K562 (cell line): Measurements from ENCODE around the gene SLC44A1. TPM values are rescaled to one million over a fixed set of nuclear protein-coding genes. Genes with fewer than 3 reads are reported as not detected.

Experiments
- ATAC-seq: fragments of 200-7000 bp; cut with Tn5 transposase; 3 replicates; pipeline ENCODE4 v1.9.1; 2020; ENCODE audit warnings: moderate library complexity
- BruUV-seq: library from RNA; stranded (reverse); fragments of 400-500 nt; replicated peaks from 2 replicates; lab custom pipeline; 2021; lab: Mats Ljungman, UMichigan
- CTCF ChIA-PET: fragments of 300-600 bp; formaldehyde crosslinking; extraction: SDS; loops from one replicate; lab custom pipeline; 2021; ENCODE audit warnings: low intra/inter-chr PET ratio; lab: Yijun Ruan, JAX
- POLR2A ChIA-PET: fragments of 300-600, 350-650 bp; sonication (Branson Sonifier 250); formaldehyde crosslinking; extraction: SDS; loops from one replicate; lab custom pipeline; 2021; ENCODE audit warnings: antibody characterized with exemption, inconsistent platforms; lab: Yijun Ruan, JAX
- DNase-seq, 4 experiments: peaks; one replicate each; pipeline versions ENCODE4 v3.0.0 to v3.0.0-alpha.2; 2011 to 2018; ENCODE audit warnings: low spot score in 3 of 4, mixed read lengths in 3 of 4; ENCODE audit errors: extremely low read depth in 1 of 4
- FAIRE-seq: peaks from 2 replicates; lab custom pipeline; 2011; peaks lifted over from hg19 to GRCh38; lab: Jason Lieb, UNC
- H2AFZ ChIP-seq: 2 replicates; pipeline ENCODE4 v1.6.0; 2011; ENCODE audit warnings: low read depth, low read length, control low read depth, inconsistent platforms
- H3K27ac ChIP-seq: fragments of 200-600 bp; 3 replicates; pipeline ENCODE4 v1.8.0; 2011; ENCODE audit warnings: low read depth, mild to moderate bottlenecking, control low read depth, inconsistent platforms, low read length, moderate library complexity, mixed read lengths; ENCODE audit errors: extremely low read depth
- H3K27me3 ChIP-seq, 2 experiments: fragments of 300-600 bp in 1 of 2; 2 replicates in 1 of 2; 3 replicates in 1 of 2; pipeline versions ENCODE4 v1.6.0 to v1.8.0; 2011; ENCODE audit warnings: inconsistent platforms in 2 of 2, low read length in 2 of 2, mild to moderate bottlenecking in 1 of 2, mixed read lengths in 1 of 2, moderate library complexity in 1 of 2; ENCODE audit not compliant: control insufficient read depth in 2 of 2, insufficient read depth in 2 of 2
- H3K36me3 ChIP-seq: fragments of 300-600 bp; 3 replicates; pipeline ENCODE4 v1.8.0; 2011; ENCODE audit warnings: mild to moderate bottlenecking, low read length, inconsistent platforms; ENCODE audit not compliant: control insufficient read depth, insufficient read depth
- H3K4me1 ChIP-seq, 2 experiments: fragments of 200-600 bp in 1 of 2; replicated peaks in 1 of 2; 2 replicates in 1 of 2; 3 replicates in 1 of 2; pipeline versions ENCODE4 v1.5.1 to v1.8.0; 2011; ENCODE audit warnings: inconsistent platforms in 2 of 2, low read length in 2 of 2, mild to moderate bottlenecking in 1 of 2, mixed read lengths in 1 of 2, moderate library complexity in 1 of 2; ENCODE audit not compliant: control insufficient read depth in 2 of 2, insufficient read depth in 2 of 2
- H3K4me2 ChIP-seq: 2 replicates; pipeline ENCODE4 v1.6.1; 2011; ENCODE audit warnings: low read length, control low read depth, inconsistent platforms, mixed read lengths; ENCODE audit not compliant: insufficient read depth
- H3K4me3 ChIP-seq: fragments of 200-600 bp; sonication (generic), shearing (Covaris generic); 2 replicates; pipeline ENCODE4 v1.5.1; 2016; ENCODE audit warnings: control low read depth, inconsistent platforms
- H3K79me2 ChIP-seq: fragments of 200-600 bp; 3 replicates; pipeline ENCODE4 v1.8.0; 2011; ENCODE audit warnings: low read length, inconsistent platforms; ENCODE audit not compliant: control insufficient read depth, insufficient read depth
- H3K9ac ChIP-seq, 2 experiments: 2 replicates each; pipeline versions ENCODE4 v1.6.0 to v1.6.1; 2011; ENCODE audit warnings: low read depth in 2 of 2, low read length in 2 of 2, control low read depth in 1 of 2, inconsistent platforms in 1 of 2, mild to moderate bottlenecking in 1 of 2, mixed read lengths in 1 of 2; ENCODE audit not compliant: insufficient read depth in 1 of 2
- H3K9me1 ChIP-seq: one replicate; pipeline ENCODE4 v1.6.0; 2011; ENCODE audit warnings: inconsistent platforms, mild to moderate bottlenecking, low read length, moderate library complexity; ENCODE audit not compliant: control insufficient read depth, insufficient read depth
- H3K9me3 ChIP-seq: replicated peaks from 2 replicates; pipeline ENCODE4 v1.5.1; 2011; ENCODE audit warnings: low read depth, low read length, inconsistent platforms; ENCODE audit not compliant: control insufficient read depth, insufficient read depth
- H4K20me1 ChIP-seq: replicated peaks from 2 replicates; pipeline ENCODE4 v1.6.1; 2011; ENCODE audit warnings: low read length, inconsistent platforms, mixed read lengths; ENCODE audit not compliant: control insufficient read depth, insufficient read depth
- CHCHD3 ChIP-seq: fragments of 250-450 bp; sonication (Bioruptor Pico); IDR thresholded peaks from 2 replicates; pipeline ENCODE4 v2.1.2; 2022; ENCODE audit warnings: mild to moderate bottlenecking
- CREB1 ChIP-seq, 2 experiments: sonication (generic) in 1 of 2; formaldehyde crosslinking in 1 of 2; IDR thresholded peaks; 2 replicates each; pipeline versions ENCODE4 v1.6.1 to v1.8.0; 2012 to 2022; ENCODE audit warnings: inconsistent platforms in 1 of 2, mild to moderate bottlenecking in 1 of 2, missing genetic modification reagents in 1 of 2, moderate library complexity in 1 of 2
- ERF ChIP-seq: fragments of 450-650 bp; formaldehyde crosslinking; IDR thresholded peaks from 2 replicates; pipeline ENCODE4 v1.4.0; 2020; ENCODE audit warnings: mild to moderate bottlenecking, mixed read lengths
- JUNB ChIP-seq: fragments of 450-650 bp; formaldehyde crosslinking; conservative IDR thresholded peaks from 2 replicates; pipeline ENCODE4 v1.4.0; 2020; ENCODE audit warnings: mild to moderate bottlenecking
- KLF6 ChIP-seq: fragments of 250-450 bp; sonication (Bioruptor Pico); IDR thresholded peaks from 2 replicates; pipeline ENCODE4 v1.4.0; 2020; ENCODE audit warnings: mild to moderate bottlenecking, moderate library complexity, borderline replicate concordance
- PPARD ChIP-seq: fragments of 250-450 bp; sonication (Bioruptor Pico); IDR thresholded peaks from 2 replicates; pipeline ENCODE4 v1.8.0; 2022; ENCODE audit warnings: inconsistent platforms, mild to moderate bottlenecking, moderate library complexity
- TAF9B ChIP-seq: fragments of 450-650 bp; IDR thresholded peaks from 2 replicates; pipeline ENCODE4 v1.6.1; 2018; ENCODE audit warnings: mild to moderate bottlenecking; ENCODE audit not compliant: partially characterized antibody
- THRAP3 ChIP-seq: fragments of 450-650 bp; IDR thresholded peaks from 2 replicates; pipeline ENCODE4 v1.6.1; 2016; ENCODE audit warnings: mild to moderate bottlenecking, inconsistent platforms, borderline replicate concordance
- TSC22D4 ChIP-seq: fragments of 450-650 bp; IDR thresholded peaks from 2 replicates; pipeline ENCODE4 v1.6.1; 2016; ENCODE audit warnings: missing genetic modification characterization, missing biosample characterization, control low read depth
- WGBS: fragments of 100-300 bp; shearing (Covaris generic); methylation state at CpG from one replicate; pipeline ENCODE4 v1.1.6; 2016; ENCODE audit warnings: low coverage, mixed read lengths; ENCODE audit not compliant: insufficient coverage; ENCODE audit errors: missing lambda C conversion rate; 5-methylcytosine and 5-hydroxymethylcytosine counted together
- in situ Hi-C: fragments of 300-500 bp; cut with MboI; formaldehyde crosslinking; loops from 4 replicates; pipeline ENCODE4 v1.15.0; 2018; ENCODE audit warnings: inconsistent platforms, mixed read lengths
- intact Hi-C: fragments of 100-400 bp; cut with micrococcal nuclease; formaldehyde crosslinking; loops from 2 replicates; pipeline ENCODE4 v1.14.2; 2022
- polyA plus RNA-seq, 8 experiments: library from polyadenylated mRNA; depleted of rRNA in 4 of 8; stranded (reverse) in 5 of 8; unstranded in 3 of 8; fragments of >200 nt; fragmentation: Nextera tagmentation in 2 of 8; fragmentation: Illumina TruSeq in 1 of 8; extraction: Ambion mirVana in 2 of 8; extraction: Trizol in 1 of 8; gene quantifications; 2 replicates each; pipeline versions ENCODE4 v1.2.1 to v1.2.3, GENCODE V29; 2011 to 2014; ENCODE audit warnings: inconsistent platforms in 1 of 8, missing spikeins in 1 of 8
- total RNA-seq, 7 experiments: library from RNA; depleted of rRNA in 6 of 7; stranded (reverse); fragments of >200 nt in 6 of 7; fragmentation: Illumina TruSeq in 2 of 7; extraction: Trizol in 2 of 7; gene quantifications; 2 replicates each; pipeline versions ENCODE4 v1.2.1 to v1.2.3, GENCODE V29; 2011 to 2021; ENCODE audit warnings: low replicate concordance in 1 of 7
- TF ChIP-seq, protein P1 (sequence below): IDR thresholded peaks from 2 replicates; pipeline ENCODE4 v1.6.1; 2011; ENCODE audit not compliant: insufficient read length; ENCODE audit errors: extremely low read depth
- TF ChIP-seq, protein P2 (sequence below): fragments of 250-450 bp; sonication (Bioruptor Pico); IDR thresholded peaks from 2 replicates; pipeline ENCODE4 v1.8.0; 2021; ENCODE audit warnings: mild to moderate bottlenecking, moderate library complexity

SLC44A1 gene
- total and polyA plus RNA-seq, 9 of the 15 experiments (the other 6 are each of a cell fraction or from before 2014, with no cell fraction given): 0.11 to 0.59 (median 0.30) TPM

DNA sequence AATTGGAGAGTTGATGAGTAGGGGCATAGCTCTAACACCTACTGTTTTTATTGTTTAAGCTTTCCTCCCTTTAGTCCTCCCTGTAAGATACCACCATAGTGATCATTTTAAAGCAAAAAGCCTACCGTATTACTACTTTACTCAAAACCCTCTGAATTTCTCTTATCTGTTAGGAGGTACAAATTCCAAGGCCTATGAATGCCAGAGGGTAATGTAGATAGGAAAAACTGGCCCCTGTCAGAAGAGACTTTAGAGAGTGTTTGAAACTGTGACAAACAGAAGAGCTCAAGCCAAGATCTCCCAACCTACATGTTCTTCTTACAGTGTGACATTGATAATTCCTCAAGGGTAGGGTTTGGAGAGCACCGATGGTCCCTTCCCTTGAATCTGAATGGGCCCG lies 7.2 kb upstream of the SLC44A1 start:
- no peak overlapping the region for H3K9ac ChIP-seq
- CTCF ChIA-PET: no interaction called here
- no peak overlapping the region for H3K4me2 ChIP-seq
- no peak for DNase-seq
- FAIRE-seq: no peak
- H3K9me3 ChIP-seq: no peaks in the 10 kb centered on the region
- no peaks in the 10 kb centered on the region for H3K4me1 ChIP-seq
- BruUV-seq: no TSS peak
- intact Hi-C loops: no loop called here
- H3K27me3 ChIP-seq: no peaks in the 10 kb centered on the region; a peak in 2 of 5 replicates
- no peaks in the 10 kb centered on the region for H3K36me3 ChIP-seq
- POLR2A ChIA-PET: interaction anchor here (1.2 kb wide), 1 partner anchor 9 kb away, joined by 3 read pairs; no protein-coding TSS in a partner anchor
- no peak overlapping the region for H3K4me3 ChIP-seq
- no peak for ATAC-seq
- WGBS: 0% methylated on average over 3 of the region's 3 CpGs
- H4K20me1 ChIP-seq: no peaks in the 10 kb centered on the region
- no peak overlapping the region for H3K27ac ChIP-seq
- no peaks in the 10 kb centered on the region for H3K9me1 ChIP-seq
- no peak overlapping the region for H2AFZ ChIP-seq
- no peaks in the 10 kb centered on the region for H3K79me2 ChIP-seq
- TF ChIP-seq CREB1 (IDR thresholded peaks at IDR 0.05) (no peak), CREB1 (CRISPR knock-in tag; IDR thresholded peaks at IDR 0.05) (no peak), PPARD (CRISPR knock-in tag) (no peak), TAF9B (no peak), CHCHD3 (CRISPR knock-in tag) (no peak), KLF6 (no peak), ERF (CRISPR knock-in tag) (no peak), JUNB (CRISPR knock-in tag) (no peak), TSC22D4 (no peak), THRAP3 (no peak)
- TF ChIP-seq, protein P1, sequence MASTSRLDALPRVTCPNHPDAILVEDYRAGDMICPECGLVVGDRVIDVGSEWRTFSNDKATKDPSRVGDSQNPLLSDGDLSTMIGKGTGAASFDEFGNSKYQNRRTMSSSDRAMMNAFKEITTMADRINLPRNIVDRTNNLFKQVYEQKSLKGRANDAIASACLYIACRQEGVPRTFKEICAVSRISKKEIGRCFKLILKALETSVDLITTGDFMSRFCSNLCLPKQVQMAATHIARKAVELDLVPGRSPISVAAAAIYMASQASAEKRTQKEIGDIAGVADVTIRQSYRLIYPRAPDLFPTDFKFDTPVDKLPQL: no peak
- TF ChIP-seq, protein P2, sequence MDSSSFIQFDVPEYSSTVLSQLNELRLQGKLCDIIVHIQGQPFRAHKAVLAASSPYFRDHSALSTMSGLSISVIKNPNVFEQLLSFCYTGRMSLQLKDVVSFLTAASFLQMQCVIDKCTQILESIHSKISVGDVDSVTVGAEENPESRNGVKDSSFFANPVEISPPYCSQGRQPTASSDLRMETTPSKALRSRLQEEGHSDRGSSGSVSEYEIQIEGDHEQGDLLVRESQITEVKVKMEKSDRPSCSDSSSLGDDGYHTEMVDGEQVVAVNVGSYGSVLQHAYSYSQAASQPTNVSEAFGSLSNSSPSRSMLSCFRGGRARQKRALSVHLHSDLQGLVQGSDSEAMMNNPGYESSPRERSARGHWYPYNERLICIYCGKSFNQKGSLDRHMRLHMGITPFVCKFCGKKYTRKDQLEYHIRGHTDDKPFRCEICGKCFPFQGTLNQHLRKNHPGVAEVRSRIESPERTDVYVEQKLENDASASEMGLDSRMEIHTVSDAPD (CRISPR knock-in tag): no peak
- in situ Hi-C loops: no loop called here
